Ureter (tissue), 1 donor: ENCODE results near the gene ANOS1. TPM values are rescaled to one million over a fixed set of nuclear protein-coding genes. Genes with fewer than 3 reads are reported as not detected.

Experiments
- DNase-seq: peaks from one replicate; pipeline ENCODE4 v3.0.0-alpha.2; 2020; ENCODE audit warnings: low spot score
- total RNA-seq: library from RNA; stranded (reverse); gene quantifications from one replicate; pipeline ENCODE4 v1.2.4, GENCODE V29; 2023
- donor health status: DM: yes; HTN: yes; CAD: no.

Gene ANOS1
- total RNA-seq, 1 donor from 2014 or later, result 2.3 TPM

GRCh38 chrX:8714164-8714563 lies 17.8 kb downstream of the ANOS1 start:
- DNase-seq, result no peak

- no peak for DNase-seq
Observed at GRCh38 chrX:8711401-8711800, 20.5 kb downstream of the ANOS1 start.

DNA sequence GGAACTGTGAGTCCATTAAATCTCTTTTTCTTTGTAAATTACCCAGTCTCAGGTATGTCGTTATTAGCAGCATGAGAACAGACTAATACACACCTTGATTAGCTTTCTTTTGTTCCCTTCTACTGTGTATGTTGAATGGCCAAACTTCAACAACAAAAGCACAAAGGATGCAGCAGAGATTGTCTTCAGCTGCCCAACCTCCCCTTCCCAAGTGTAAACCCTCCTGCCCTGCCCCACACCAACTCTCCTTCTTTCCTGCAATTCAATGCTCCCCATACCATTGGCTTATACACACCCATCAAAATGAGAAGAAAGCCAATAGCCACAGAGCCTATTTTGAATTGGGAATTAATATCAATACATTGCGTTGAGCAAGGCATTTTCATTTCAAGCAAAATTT lies 27.8 kb downstream of the ANOS1 start:
- no peak for DNase-seq

DNA sequence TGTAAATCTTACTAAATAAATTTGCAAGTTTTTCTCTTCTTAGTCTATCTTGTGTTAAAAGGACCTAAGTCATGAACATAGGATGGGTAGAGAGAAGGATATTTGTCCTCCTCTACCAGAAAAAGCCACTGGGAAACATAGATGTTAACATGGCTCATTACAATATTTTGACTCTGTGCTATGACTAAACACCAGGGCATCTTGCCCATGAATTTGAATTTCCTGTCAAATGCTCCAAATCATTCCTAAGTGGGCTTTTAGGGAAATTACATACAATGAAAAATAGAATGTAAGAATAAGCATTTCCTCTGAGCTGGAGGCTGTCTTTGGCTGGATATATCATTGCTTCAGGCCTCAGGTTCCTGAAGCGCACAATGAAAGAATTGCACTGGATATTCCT lies 39.1 kb downstream of the ANOS1 start:
- no peak for DNase-seq

GRCh38 chrX:8689473-8689872 lies 42.5 kb downstream of the ANOS1 start:
- no peak for DNase-seq

DNA sequence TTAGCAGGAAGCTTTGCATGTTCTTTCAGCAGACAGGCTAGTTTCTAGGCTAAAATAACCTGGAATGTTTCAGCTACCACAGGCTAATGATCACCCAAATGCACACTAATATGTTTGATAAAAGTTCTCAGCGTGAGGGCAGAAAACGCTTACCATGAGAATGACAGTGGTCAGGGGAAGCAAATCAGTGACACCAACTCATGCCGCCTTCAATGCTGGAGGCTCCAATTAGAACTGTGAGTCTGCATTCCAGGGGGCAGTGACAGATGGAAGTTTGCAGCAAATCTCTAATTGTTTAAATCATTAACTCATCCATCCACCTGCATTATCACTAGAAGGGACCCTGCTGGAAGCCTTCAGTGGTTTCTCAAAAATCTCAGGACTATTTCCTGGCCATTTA lies 43.2 kb downstream of the ANOS1 start:
- no peak for DNase-seq

- no peak for DNase-seq
Observed at GRCh38 chrX:8684201-8684965, 47.6 kb downstream of the ANOS1 start.

GRCh38 chrX:8683687-8684086 lies 48.2 kb downstream of the ANOS1 start:
- DNase-seq, result no peak

DNA sequence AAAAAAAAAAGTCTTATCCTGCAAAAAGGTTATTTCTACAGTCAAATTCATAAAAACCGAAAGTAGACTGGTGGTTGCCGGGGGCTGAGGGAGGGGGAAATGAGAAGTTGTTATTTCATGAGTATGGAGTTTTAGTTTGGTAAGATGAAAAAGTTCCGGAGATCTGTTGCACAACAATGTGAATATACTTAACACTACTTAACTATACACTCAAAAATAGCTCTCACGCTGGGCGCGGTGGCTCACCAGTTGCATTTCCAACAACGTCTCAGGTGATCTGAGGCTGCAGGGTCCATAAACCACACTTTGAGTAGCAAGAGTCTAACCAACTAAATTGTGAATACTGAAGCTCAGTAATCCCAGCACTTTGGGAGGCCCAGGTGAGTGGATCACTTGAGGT lies 52.4 kb downstream of the ANOS1 start:
- DNase-seq, result no peak

- no peak for DNase-seq
Observed at GRCh38 chrX:8675006-8675630, 56.8 kb downstream of the ANOS1 start.

DNA sequence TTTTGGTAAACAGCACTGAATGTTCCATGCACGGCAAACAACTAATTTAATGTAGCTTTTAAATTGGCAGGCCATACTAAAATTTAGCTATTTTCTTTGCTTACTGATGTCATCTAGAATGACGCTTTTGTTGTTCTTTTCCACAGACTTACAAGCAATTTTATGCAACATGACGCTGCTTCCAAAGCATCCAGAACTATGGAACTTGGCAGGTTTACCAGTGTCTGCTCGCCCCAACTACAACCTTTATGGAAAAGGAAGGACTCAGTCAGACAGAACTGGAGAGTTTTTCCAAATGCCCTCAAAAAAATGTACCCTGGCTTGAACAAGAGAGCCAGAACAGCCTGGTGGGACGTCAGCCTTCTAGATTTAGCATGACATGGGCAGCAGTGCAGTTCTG lies 58.7 kb downstream of the ANOS1 start:
- no peak for DNase-seq

GRCh38 chrX:8672176-8672575 lies 59.8 kb downstream of the ANOS1 start:
- DNase-seq, result no peak

- DNase-seq, result no peak
Observed at GRCh38 chrX:8668813-8669212, 63.1 kb downstream of the ANOS1 start.

DNA sequence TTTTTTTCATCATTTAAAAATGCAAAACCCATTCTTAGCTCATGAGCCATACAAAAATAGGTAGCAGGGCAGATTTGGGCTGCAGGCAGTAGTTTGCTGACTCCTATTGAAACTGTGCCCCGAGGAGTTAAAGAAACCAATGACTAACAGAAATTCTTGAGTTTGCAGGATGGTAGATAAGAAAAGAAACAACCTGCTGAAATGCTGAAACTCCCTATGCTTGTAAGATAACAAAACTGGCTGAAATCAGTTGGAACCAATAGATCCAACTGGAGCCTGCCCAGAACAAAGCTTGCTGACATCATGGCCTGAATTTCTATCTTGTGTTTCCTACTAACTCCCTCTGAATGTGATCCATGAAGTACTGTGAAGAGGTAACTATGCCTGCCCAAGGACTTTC lies 68.6 kb downstream of the ANOS1 start:
- no peak for DNase-seq

DNA sequence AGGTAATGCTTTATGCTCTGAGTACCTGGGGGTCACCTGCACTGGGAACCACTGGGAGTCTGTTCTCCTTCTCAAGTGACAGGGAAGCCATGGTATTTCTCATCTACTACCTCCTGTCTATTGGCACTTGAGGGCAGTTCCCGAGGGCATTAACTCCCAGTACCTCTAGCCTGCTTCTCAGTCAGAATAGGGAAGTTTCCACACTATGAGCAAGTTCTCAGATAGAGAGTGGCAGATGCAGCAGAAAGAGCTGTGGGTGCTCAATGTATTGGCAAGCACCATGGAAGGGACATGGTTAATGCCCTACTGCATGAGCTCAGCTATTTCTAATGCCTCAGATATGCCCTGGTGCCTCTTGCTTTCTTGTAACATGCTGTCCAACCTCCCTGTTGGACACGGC lies 74.1 kb downstream of the ANOS1 start:
- no peak for DNase-seq

DNA sequence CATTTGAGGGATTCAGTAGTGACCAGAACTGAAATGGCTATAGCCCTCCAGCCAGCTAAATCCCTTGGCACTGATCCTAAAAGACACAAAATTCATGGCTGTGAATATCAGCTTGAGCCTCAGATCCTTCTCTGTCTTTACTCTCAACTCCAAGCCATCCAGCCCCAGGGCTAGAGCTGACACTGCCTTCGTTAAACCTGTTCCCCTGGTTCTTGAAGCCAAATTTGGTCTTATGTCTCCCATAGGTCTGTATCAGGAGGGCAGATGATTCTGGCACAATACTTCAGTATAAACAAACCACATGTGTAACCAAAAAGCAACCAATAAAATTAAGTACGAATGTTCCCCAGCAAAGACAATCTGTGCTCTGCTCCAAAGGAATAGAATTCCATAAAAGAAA lies 78.0 kb downstream of the ANOS1 start:
- no peak for DNase-seq

- no peak for DNase-seq
Observed at GRCh38 chrX:8649969-8650368, 82.0 kb downstream of the ANOS1 start.

DNA sequence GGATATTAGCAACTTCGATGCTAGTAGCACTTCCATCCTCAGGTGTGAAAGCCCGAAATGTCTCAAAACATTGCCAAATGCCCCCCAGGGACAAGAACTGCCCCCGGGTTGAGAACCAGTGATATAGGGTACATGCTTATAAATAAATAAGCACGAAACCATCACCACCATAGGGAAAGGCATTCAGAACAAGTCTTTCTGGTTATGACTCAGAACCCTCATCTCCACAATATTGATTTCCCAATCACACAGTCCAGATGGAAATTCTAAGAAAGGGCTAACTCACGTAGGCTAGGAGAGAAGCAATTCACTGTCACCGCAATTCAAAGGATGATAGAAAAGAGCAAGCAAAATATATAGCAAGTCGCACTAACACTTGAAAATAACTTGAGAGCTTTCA lies 84.8 kb downstream of the ANOS1 start:
- no peak for DNase-seq

GRCh38 chrX:8639949-8640475 lies 91.9 kb downstream of the ANOS1 start:
- no peak for DNase-seq

GRCh38 chrX:8636497-8636896 lies 95.4 kb downstream of the ANOS1 start:
- DNase-seq, result no peak

- DNase-seq, result no peak
Observed at GRCh38 chrX:8635812-8636211, 96.1 kb downstream of the ANOS1 start.

- DNase-seq, result no peak
Observed at GRCh38 chrX:8632924-8633323, 99.0 kb downstream of the ANOS1 start.

DNA sequence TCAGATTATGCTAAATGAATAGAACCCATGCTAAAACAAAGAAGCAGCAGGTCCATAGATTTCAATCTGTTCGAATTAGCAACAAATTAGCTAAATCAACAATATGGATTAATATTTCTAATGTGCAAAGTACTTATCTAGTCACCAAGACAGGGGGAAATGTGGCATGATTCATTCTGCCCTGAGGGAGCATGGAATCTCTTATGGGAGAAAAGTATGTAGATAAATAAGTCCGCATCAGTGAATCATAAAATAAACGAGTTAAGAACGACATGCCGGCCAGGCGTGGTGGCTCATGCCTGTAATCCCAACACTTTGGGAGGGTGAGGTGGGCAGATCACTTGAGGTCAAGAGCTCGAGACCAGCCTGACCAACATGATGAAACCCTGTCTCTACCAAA lies 102.1 kb downstream of the ANOS1 start:
- DNase-seq, result no peak

DNA sequence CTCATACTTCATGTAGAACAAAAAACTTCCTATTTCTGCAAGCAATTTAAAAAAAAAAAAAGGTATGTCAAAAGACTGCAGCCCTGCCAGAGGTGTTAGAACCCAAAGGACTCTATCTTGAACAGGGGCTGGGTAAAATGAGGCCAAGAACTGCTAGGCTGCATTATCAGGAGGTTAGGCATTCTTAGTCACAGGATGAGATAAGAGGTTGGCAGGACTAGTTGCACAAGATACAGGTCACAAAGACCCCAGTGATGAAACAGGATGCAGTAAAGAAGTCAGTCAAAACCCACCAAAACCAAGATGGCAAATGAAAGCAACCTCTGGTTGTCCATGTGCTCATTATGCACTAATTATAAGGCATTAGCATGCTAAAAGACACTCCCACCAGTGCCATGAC lies 104.1 kb downstream of the ANOS1 start:
- DNase-seq, result no peak
